Measurements from ENCODE around the gene NCF2.

The NCF2 gene

GRCh38 chr1:183611021-183611420, 20.8 kb upstream of the NCF2 start:
- no peak for DNase-seq

DNA sequence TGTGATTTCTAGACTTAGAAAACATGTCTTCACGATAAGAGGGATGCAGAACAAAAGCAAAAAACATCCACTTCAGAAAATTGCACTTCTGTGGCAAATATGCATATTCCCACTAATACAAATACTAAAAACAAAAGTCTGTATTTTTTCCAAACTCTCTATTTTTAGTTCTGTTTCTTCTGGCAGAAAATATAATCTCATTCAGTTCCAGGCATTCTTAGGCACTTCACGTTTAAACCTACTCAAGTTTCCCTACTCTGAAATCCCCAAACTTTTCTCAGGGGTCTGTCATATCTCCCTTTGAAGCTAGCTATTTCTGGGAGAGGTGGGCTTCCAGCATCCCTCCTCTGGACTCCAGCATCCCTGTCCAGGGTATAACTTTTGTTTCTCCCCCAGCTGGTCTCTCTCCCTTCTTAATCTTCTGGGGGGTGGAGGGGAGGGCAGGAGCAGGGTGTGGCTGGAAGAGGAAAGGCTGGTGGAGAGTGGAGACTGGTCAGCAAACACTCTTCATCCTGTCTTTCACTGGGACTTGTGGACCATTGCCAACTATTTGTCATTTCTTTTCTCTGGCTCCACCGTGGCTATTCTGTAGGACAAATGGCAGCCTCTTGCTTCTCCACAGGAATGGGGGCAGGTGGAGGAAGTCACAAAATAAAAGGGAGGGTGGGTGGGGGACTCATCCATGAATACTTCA, 19.6 kb upstream of the NCF2 start:
- no peak for DNase-seq

DNA sequence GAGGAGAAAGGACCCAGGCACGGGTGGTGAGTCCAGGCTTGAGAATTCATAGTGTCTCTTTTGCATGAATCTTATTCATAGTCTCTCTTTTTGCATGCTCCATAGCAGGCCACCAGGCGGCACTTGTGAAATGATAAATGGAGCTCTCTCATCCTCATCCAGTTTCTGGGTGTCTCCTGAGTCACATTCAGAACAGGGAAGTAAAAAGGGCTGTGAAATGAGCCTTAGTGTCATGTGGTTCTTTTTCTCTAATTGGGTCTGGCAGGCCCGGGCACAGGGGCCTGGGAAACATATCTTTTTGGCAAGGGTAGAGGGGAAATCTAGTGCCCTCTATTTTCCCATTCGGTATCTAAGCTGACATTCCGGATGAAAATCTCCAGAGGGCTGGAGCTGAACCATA, 19.1 kb upstream of the NCF2 start:
- no peak for DNase-seq

DNA sequence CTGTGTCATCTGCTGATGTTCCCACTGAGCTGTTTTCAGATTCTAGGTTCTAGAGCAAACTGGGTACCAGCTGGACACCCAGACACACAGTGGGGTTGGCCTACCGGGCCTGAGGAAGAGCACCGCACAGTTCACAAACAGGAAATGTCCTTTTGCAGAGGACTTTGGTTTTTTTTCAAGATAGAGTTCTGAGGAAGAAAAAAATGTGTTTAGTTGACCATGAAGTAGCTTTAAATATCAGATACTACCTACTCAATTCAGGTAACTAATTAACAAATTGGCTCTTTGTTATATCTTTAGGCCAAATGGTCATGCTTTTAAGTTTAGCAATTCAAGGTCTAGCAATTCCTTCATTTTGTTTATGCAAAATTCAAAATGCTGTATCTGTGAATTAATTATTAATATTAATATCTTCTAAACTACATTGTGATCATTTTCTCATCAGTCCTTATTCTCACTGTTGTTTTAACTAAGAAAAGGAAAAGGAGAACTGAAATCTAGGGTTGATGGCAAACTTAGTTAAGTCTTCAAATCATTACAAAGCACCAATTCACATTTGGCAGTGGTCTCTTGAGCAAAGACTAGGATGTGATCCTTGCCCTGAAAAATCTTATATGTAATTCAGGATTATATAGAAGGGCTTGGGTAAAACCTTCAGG, 17.2 kb upstream of the NCF2 start:
- no peak for DNase-seq

DNA sequence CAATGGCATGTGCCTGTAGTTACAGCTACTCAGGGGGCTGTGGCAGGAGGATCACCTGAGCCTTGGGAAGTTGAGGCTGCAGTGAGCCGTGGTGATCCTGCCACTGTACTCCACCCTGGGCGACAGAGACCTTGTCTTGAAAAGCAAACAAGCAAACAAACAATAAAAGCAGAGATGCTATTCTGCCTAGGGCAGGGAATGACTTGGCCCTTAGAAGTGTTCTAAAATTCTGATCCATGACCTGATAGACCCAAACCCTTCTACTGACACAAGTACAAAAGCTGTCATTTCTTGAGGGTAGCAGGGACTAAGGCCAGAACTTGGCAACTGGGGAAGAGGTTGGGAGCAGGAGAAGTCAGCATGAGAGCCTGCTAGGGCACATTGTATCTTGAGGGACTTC, 15.6 kb upstream of the NCF2 start:
- no peak for DNase-seq

DNA sequence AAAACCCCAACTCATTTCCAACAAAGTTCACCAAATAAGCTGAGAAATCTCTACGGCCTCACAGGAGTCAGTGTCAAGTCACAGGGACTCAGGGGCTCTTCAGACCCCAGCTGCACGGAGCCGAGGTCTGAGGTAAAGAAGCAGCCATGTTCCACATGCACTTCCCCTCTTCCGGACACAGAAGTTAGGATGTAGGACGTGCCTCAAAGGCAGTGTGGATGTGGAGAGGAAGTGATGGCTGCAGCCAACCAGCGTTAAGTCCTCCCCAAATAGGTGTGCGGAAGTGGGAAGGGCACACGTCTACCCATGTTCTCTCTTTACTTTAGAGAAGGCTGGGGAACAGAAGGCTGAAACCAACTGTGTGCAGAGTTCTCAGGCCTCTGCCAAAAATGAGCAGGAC, 14.6 kb upstream of the NCF2 start:
- no peak for DNase-seq

DNA sequence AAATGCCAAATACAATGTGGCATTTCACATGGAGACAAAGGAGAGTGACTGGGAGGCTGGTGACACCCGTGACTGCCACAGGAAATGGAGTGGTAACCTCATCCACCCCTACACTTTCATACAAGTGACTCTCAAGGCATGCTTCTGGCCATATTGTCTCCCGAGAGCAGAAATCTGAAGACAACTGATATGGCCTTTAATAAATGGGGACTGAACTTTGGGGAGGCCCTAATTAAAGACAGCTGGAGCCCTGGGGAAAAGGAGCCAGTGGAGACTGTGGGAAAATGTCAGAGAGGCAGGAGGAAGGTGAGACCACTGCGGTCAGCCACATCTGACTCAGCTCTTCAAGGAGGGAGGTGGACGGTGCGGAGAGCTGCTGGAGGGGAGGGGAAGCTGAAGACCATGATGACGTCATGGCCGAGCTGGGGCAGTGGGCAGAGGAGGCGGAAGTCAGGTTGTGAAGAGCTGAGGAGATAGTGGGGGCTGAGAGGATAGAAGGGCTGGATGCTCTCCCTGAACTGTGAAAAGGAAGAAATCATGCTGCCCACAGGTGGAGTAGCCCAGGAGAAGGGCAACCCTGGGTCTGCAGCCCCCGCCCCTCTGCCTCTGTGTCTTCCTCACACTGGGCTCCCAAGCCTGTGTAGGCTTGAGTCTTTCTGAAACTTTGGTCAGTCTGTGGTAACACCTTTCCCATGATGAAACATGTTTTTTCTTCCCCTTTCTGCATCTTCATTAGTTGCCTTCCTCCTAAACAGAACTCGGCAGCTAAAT, 14.0 kb upstream of the NCF2 start:
- peak; percentile 18 for DNase-seq

DNA sequence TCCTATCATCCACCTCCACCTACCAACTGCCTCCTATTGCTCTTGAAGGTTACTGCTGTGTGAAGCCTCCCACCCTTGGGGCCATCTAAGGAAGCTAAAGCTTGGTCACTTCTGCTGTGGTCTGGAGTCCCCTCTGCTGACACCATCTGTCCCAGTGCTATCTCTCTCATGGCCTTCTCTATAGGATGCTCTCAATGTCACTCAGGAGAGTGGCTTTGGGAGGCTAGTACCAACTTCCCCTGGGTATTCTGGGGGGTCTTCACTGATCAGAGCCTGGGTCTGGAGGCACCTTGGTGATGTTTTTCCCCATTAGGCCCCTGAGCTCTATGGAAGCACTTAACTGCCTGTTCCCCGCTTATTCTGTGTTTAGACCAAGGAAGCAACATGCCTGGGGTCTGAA, 12.3 kb upstream of the NCF2 start:
- no peak for DNase-seq

DNA sequence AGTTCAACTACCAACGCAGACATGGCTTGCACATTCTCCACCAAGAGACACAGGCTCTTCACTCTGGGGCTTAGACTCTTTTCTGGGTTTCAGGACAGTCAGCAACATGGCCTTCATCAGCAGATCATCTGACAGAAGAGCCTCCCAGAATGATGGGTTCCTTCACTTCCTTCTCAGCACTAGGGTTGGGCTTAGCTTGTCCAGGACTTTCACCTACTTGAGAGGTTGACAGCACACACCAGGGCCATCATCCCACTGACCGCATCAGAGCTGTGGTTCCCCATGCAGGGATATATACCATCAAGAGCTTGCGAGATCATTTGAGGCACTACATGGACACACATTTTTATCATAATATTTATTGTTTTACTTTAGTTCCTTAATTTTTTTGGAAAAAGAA, 10.4 kb upstream of the NCF2 start:
- no peak for DNase-seq

- no peak for DNase-seq
Observed at GRCh38 chr1:183600136-183600535, 9.9 kb upstream of the NCF2 start.

DNA sequence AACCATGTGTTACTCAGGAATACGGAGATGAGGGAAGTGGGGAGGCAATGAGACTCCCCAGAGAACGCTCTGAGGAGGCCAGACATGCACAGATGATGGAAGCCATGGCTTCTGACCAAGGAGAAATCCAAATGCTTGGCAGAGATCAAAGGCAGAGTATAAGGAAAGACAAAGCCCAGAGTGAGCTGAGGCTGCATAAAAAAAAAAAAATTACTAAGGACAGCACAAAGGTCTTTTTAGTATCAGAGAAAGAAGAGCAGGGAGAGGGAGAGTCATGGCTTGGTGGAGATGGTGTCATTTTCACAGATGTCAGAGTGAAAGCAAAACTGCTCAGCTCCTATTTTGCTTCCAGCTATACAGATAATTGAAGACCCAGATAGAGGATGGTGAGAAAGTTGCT, 8.1 kb upstream of the NCF2 start:
- DNase-seq: no peak

GRCh38 chr1:183597656-183598347, 7.5 kb upstream of the NCF2 start:
- DNase-seq: no peak

DNA sequence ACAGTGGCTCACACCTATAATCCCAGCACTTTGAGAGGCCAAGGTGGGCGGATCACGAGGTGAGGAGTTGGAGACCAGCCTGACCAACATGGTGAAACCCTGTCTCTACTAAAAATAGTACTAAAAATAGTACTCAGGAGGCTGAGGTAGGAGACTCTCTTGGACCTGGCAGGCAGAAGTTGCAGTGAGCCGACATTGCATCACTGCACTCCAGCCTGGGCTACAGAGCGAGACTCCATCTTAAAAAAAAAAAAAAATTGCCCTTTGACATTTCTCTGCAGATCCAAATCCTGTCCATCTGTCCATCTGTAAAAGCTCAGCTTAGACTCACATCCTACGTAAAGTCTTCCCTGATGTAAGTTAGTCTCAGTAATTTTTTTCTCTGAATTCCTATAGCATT, 6.2 kb upstream of the NCF2 start:
- no peak for DNase-seq

- DNase-seq: no peak
Observed at GRCh38 chr1:183595537-183595936, 5.3 kb upstream of the NCF2 start.

DNA sequence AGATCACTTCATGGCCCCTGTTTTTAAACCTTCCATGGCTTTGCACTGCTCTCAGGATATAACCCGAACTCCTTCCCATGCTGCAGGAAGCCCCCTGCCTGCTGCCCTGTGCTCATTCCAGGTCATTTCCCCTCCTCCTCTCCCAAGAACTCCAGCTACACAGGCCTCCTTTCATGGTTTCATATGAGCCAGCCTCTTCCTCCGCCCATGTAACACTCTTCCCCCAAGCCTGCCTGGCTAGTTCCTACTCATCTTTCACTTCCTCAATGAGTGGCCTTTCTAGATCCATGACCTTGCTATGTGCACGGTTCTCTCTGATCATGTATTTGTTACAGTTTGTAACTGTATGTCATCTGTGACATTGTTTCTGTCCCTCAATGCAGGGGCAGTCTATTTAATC, 3.1 kb upstream of the NCF2 start:
- DNase-seq: no peak

GRCh38 chr1:183592733-183593132, 2.5 kb upstream of the NCF2 start:
- no peak for DNase-seq

DNA sequence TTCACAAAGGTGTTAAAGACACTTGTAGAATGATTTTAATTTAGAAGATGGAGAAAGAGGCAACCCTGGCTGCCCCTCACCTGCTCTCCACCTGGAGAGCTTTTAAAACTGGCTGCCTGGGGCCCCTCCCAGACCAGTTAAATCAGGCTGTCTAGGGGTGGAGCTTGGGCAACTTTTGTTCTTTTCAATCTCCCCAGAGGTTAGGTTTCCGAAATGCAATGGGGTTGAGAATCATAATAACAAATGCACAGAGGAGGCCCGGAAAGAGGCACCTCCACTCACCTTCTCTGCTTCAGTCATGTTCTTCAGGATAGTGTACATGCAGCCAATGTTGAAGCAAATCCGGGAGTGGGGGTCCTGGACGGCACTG, 400 bp downstream of the NCF2 start:
- no peak for DNase-seq

DNA sequence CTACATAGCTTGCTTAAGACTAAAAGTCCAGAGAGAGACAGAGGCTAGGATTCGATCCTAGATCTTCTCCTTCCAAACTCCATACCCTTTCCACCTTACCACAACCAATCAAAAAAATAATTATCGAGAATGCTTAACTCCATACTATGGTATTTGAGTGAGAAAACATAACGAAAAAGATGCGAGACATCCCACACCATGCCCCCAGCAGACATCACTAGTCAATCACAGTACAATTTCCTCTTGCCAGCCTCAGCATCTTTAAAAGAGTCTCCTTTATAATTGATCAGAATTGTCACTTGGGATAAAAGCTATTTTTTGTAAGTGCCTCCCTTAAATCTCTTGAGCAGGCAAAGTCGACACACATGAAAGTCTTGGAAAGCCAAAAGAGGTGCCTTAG, 875 bp downstream of the NCF2 start:
- no peak for DNase-seq

GRCh38 chr1:183588827-183589226, 1.4 kb downstream of the NCF2 start:
- no peak for DNase-seq

- DNase-seq: no peak
Observed at GRCh38 chr1:183586926-183587325, 3.3 kb downstream of the NCF2 start.

GRCh38 chr1:183586455-183586854, 3.8 kb downstream of the NCF2 start:
- DNase-seq: no peak

GRCh38 chr1:183585038-183585437, 5.2 kb downstream of the NCF2 start:
- DNase-seq: no peak

DNA sequence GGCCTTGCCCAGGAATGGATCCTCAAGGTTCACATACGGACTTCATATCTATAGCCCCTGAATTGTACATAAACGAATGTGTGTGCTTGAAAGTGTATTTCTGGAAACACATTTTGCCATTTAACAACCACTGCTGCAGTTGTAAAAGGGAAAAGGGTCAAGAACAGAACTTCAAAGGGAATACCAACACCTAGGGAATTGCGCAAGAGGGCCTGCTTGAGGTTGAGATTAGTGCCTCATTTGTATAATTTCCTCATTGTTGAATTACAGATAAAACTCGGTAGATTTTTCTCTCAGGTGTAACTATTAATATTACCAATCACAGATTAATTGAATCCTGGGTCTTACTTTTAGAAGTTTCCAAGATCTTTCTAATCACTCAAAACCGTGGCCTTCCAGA, 6.1 kb downstream of the NCF2 start:
- no peak for DNase-seq

- no peak for DNase-seq
Observed at GRCh38 chr1:183583466-183583865, 6.8 kb downstream of the NCF2 start.

All from KG1 (cell line).